ENCODE measurements around the gene CBLB.

DNA sequence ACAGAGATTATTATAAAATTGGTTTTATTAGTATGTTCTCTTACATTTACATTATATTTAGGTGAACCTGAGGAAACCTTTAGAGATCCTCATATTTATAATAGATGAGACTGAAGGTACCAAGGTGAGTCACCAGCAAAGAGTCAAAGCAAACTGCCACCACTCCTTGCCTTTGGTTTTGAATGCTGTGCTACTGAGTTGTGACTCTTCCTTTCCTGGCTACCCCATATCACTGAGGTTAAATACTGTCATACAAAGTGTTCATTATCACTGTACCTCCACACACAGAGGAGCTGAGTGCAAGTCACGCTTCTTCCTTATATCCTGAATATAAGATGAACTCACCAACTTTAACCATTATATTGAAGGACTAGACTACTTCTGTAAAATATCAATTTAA, 168.2 kb downstream of the CBLB start:
- TF ChIP-seq, protein P1, sequence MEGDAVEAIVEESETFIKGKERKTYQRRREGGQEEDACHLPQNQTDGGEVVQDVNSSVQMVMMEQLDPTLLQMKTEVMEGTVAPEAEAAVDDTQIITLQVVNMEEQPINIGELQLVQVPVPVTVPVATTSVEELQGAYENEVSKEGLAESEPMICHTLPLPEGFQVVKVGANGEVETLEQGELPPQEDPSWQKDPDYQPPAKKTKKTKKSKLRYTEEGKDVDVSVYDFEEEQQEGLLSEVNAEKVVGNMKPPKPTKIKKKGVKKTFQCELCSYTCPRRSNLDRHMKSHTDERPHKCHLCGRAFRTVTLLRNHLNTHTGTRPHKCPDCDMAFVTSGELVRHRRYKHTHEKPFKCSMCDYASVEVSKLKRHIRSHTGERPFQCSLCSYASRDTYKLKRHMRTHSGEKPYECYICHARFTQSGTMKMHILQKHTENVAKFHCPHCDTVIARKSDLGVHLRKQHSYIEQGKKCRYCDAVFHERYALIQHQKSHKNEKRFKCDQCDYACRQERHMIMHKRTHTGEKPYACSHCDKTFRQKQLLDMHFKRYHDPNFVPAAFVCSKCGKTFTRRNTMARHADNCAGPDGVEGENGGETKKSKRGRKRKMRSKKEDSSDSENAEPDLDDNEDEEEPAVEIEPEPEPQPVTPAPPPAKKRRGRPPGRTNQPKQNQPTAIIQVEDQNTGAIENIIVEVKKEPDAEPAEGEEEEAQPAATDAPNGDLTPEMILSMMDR (IDR thresholded peaks at IDR 0.05) = no peak
- no peak for TF ChIP-seq POLR2A (IDR thresholded peaks at IDR 0.05)

Data from right lobe of liver (tissue), 4 donors.